Measurements from ENCODE around the gene RPP40. TPM values are rescaled to one million over a fixed set of nuclear protein-coding genes. Genes with fewer than 3 reads are reported as not detected.
A peak's percentile ranks its signal among the peaks of the same experiment; 100 is the strongest.

The RPP40 gene
- total RNA-seq, 1 experiment from 2014 or later, result 24.7 TPM

GRCh38 chr6:4969609-4970285, 34.1 kb downstream of the RPP40 start:
- no peak overlapping the region for H3K27ac ChIP-seq
- no peak for DNase-seq
- no peaks in the 10 kb centered on the region for H3K9me3 ChIP-seq (replicated peaks)
- no peak overlapping the region for H3K4me3 ChIP-seq
- H3K27me3 ChIP-seq, result no peaks in the 10 kb centered on the region
- no peaks in the 10 kb centered on the region for H3K36me3 ChIP-seq
- peaks cover 4% of the 10 kb centered on the region; the same call in 1 of the 2 replicates for H3K4me1 ChIP-seq

- Histone ChIP-seq H3K36me3 (no peaks in the 10 kb centered on the region), H3K27me3 (no peaks in the 10 kb centered on the region), H3K9me3 (replicated peaks) (no peaks in the 10 kb centered on the region), H3K4me1 (no peaks in the 10 kb centered on the region), H3K4me3 (no peak overlapping the region), H3K27ac (no peak overlapping the region)
- DNase-seq, result no peak
These were observed 36.4 kb downstream of the RPP40 start for GRCh38 chr6:4967301-4968030.

- DNase-seq, result no peak
- H3K4me3 ChIP-seq, result no peak overlapping the region
- H3K27ac ChIP-seq, result no peak overlapping the region
- no peaks in the 10 kb centered on the region for H3K4me1 ChIP-seq
- H3K9me3 ChIP-seq (replicated peaks), result no peaks in the 10 kb centered on the region
- no peaks in the 10 kb centered on the region for H3K27me3 ChIP-seq
- H3K36me3 ChIP-seq, result no peaks in the 10 kb centered on the region
These were observed 38.1 kb downstream of the RPP40 start for GRCh38 chr6:4965562-4966389.

- H3K27me3 ChIP-seq, result no peaks in the 10 kb centered on the region
- H3K4me3 ChIP-seq, result no peak overlapping the region
- no peaks in the 10 kb centered on the region for H3K9me3 ChIP-seq (replicated peaks)
- H3K4me1 ChIP-seq, result no peaks in the 10 kb centered on the region
- H3K27ac ChIP-seq, result no peak overlapping the region
- H3K36me3 ChIP-seq, result no peaks in the 10 kb centered on the region
- no peak for DNase-seq
These were observed 38.9 kb downstream of the RPP40 start for GRCh38 chr6:4964675-4965561.

GRCh38 chr6:4962905-4963304, 40.9 kb downstream of the RPP40 start:
- Histone ChIP-seq H3K27me3 (no peaks in the 10 kb centered on the region), H3K4me3 (no peak overlapping the region), H3K36me3 (no peaks in the 10 kb centered on the region), H3K9me3 (replicated peaks) (no peaks in the 10 kb centered on the region), H3K27ac (no peak overlapping the region), H3K4me1 (no peaks in the 10 kb centered on the region)
- no peak for DNase-seq

GRCh38 chr6:4961322-4962168, 42.3 kb downstream of the RPP40 start:
- no peaks in the 10 kb centered on the region for H3K27me3 ChIP-seq
- H3K36me3 ChIP-seq, result no peaks in the 10 kb centered on the region
- H3K9me3 ChIP-seq (replicated peaks), result no peaks in the 10 kb centered on the region
- no peak overlapping the region for H3K4me3 ChIP-seq
- no peak for DNase-seq
- H3K27ac ChIP-seq, result no peak overlapping the region
- no peaks in the 10 kb centered on the region for H3K4me1 ChIP-seq

- Histone ChIP-seq H3K4me1 (no peaks in the 10 kb centered on the region), H3K27ac (no peak overlapping the region)
These were observed 45.2 kb downstream of the RPP40 start for GRCh38 chr6:4958624-4959023.

GRCh38 chr6:4957521-4958231, 46.2 kb downstream of the RPP40 start:
- Histone ChIP-seq H3K27me3 (no peaks in the 10 kb centered on the region), H3K27ac (no peak overlapping the region), H3K4me1 (no peaks in the 10 kb centered on the region), H3K9me3 (replicated peaks) (no peaks in the 10 kb centered on the region), H3K36me3 (peaks cover 5% of the 10 kb centered on the region; the same call in 1 of the 2 replicates), H3K4me3 (no peak overlapping the region)
- DNase-seq, result peak in 1 of 2 experiments; percentile 22

More at GRCh38 chr6:4958624-4959023, 45.2 kb downstream of the RPP40 start:
- Histone ChIP-seq H3K9me3 (replicated peaks) (no peaks in the 10 kb centered on the region), H3K27me3 (no peaks in the 10 kb centered on the region), H3K4me3 (no peak overlapping the region), H3K36me3 (peaks cover 5% of the 10 kb centered on the region; the same call in 1 of the 2 replicates)
- DNase-seq, result no peak

- Histone ChIP-seq H3K4me1 (no peaks in the 10 kb centered on the region), H3K27me3 (no peaks in the 10 kb centered on the region), H3K27ac (no peak overlapping the region), H3K36me3 (peaks cover 5% of the 10 kb centered on the region; the same call in 1 of the 2 replicates), H3K9me3 (replicated peaks) (no peaks in the 10 kb centered on the region), H3K4me3 (no peak overlapping the region)
- no peak for DNase-seq
These were observed 47.2 kb downstream of the RPP40 start for GRCh38 chr6:4956625-4957024.

GRCh38 chr6:4953440-4953839, 50.4 kb downstream of the RPP40 start:
- Histone ChIP-seq H3K4me1 (no peaks in the 10 kb centered on the region), H3K27me3 (no peaks in the 10 kb centered on the region), H3K9me3 (replicated peaks) (no peaks in the 10 kb centered on the region), H3K4me3 (no peak overlapping the region), H3K27ac (no peak overlapping the region), H3K36me3 (peaks cover 8% of the 10 kb centered on the region; the same call in 1 of the 2 replicates)
- DNase-seq, result no peak

- H3K36me3 ChIP-seq, result peaks cover 8% of the 10 kb centered on the region
- H3K9me3 ChIP-seq (replicated peaks), result no peaks in the 10 kb centered on the region
- no peaks in the 10 kb centered on the region for H3K27me3 ChIP-seq
- no peaks in the 10 kb centered on the region for H3K4me1 ChIP-seq
- no peak overlapping the region for H3K27ac ChIP-seq
- H3K4me3 ChIP-seq, result no peak overlapping the region
- no peak for DNase-seq
These were observed 52.9 kb downstream of the RPP40 start for GRCh38 chr6:4950836-4951533.

- Histone ChIP-seq H3K27me3 (no peaks in the 10 kb centered on the region), H3K36me3 (peaks cover 8% of the 10 kb centered on the region), H3K27ac (no peak overlapping the region), H3K9me3 (replicated peaks) (no peaks in the 10 kb centered on the region), H3K4me1 (no peaks in the 10 kb centered on the region), H3K4me3 (no peak overlapping the region)
- DNase-seq, result no peak
These were observed 53.8 kb downstream of the RPP40 start for GRCh38 chr6:4950076-4950475.
